GM12872 (cell line): Measurements from ENCODE around the gene CAMK1D.

Experiments used
- TF ChIP-seq, protein P1 (sequence below): IDR thresholded peaks from 3 replicates; pipeline ENCODE4 v1.5.1; 2011; ENCODE audit warnings: low read depth, mild to moderate bottlenecking, low read length, moderate library complexity; ENCODE audit not compliant: insufficient read depth

CAMK1D gene

DNA sequence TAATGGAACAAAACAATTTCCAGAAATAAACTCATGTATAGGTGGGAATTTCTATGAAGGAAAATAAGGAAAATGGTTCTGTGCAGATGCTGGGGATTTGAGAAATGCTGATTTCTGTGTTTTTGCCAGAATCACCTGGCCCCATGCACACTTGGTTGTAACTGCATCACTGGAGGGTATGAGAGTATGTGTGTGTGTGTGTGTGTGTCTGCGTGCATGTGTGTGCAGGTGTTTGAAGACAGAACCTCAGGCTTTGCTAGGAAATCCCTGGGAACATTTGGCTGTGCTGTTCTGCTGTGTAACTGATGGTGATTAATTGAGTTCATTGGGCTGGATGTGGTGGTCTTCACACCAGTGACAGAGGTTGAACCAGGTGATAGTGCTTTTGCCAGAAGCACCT is 141.6 kb downstream of the CAMK1D start:
- TF ChIP-seq, protein P1, sequence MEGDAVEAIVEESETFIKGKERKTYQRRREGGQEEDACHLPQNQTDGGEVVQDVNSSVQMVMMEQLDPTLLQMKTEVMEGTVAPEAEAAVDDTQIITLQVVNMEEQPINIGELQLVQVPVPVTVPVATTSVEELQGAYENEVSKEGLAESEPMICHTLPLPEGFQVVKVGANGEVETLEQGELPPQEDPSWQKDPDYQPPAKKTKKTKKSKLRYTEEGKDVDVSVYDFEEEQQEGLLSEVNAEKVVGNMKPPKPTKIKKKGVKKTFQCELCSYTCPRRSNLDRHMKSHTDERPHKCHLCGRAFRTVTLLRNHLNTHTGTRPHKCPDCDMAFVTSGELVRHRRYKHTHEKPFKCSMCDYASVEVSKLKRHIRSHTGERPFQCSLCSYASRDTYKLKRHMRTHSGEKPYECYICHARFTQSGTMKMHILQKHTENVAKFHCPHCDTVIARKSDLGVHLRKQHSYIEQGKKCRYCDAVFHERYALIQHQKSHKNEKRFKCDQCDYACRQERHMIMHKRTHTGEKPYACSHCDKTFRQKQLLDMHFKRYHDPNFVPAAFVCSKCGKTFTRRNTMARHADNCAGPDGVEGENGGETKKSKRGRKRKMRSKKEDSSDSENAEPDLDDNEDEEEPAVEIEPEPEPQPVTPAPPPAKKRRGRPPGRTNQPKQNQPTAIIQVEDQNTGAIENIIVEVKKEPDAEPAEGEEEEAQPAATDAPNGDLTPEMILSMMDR = no peak

DNA sequence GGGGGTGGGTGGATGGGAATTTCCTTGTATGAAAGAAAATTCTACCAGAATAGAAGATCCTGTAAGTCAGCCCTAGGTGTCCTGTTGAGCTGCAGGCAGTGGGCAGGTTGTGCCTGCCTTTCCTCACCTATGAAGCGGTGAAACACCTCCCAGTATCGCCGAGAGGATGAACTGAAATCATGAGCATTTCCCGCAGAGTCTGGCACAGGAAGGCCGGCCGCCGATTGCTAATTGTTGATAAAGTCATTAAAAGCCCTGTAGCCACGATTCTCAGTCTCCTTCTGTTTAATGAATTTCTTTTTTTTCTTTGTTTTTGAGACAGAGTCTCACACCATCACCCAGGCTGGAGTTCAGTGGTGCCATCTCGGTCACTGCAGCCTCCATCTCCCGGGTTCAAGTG is 142.1 kb downstream of the CAMK1D start:
- TF ChIP-seq, protein P1 = no peak

DNA sequence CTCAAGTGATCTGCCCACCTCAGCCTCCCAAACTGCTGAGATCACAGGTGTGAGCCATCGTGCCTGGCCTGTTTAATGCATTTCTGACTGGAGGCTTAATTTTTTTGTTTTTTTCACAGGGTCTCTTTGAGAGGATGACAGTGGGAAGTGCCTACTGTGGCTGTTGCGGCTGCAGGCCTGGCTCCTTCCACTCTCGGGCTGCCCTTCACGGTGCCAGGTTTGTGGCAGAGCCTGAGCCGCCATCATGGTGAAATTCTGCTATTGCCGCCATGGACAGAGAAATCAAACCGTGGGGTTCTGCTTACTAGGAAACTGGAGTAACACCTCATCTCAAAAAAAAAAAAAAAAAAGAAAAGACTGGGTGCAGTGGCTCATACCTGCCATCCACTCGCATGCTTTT is 142.7 kb downstream of the CAMK1D start:
- TF ChIP-seq, protein P1 = no peak

DNA sequence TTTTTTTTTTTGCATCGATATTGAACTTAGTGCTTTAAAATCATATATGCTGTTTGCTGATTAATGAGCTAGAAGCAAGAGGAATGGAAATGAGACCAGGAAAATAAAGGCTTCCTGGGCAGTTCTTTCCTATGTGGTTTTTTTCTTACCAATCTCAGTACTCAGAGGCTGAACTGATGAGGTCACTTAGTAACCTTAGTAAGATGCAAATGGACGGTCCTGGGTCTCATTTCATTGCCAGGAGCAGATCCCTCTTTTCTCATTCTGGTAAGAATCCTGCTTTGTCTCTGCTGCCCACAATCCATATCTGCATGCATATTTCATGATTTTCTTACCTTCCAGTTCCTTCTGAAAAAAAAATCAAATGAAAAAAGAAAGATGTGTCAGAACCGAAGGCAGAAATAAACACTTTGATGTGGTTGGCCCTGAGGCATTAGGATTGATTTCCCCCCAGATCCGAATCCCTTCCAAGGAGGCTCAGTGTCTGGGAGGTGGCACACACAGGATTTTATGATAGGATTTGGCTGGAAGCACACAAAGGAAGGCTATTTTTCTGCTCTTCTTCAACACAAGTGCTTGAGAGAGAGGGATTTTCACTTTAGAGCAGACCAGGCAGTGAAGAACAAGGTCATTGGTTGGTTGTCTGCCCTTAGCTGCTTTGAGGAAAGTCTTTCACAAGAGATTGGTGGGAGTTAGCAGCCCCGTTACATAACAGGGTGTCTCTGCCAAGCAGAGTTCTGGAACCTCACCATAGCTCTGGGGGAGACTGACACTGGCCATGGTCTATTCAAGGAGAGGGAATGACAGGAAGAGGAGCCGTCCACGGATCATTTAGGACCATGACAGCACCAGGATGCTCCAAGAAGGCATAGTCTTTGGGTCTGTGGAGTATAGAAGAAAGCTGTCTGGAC is 150.0 kb downstream of the CAMK1D start:
- TF ChIP-seq, protein P1 = no peak

DNA sequence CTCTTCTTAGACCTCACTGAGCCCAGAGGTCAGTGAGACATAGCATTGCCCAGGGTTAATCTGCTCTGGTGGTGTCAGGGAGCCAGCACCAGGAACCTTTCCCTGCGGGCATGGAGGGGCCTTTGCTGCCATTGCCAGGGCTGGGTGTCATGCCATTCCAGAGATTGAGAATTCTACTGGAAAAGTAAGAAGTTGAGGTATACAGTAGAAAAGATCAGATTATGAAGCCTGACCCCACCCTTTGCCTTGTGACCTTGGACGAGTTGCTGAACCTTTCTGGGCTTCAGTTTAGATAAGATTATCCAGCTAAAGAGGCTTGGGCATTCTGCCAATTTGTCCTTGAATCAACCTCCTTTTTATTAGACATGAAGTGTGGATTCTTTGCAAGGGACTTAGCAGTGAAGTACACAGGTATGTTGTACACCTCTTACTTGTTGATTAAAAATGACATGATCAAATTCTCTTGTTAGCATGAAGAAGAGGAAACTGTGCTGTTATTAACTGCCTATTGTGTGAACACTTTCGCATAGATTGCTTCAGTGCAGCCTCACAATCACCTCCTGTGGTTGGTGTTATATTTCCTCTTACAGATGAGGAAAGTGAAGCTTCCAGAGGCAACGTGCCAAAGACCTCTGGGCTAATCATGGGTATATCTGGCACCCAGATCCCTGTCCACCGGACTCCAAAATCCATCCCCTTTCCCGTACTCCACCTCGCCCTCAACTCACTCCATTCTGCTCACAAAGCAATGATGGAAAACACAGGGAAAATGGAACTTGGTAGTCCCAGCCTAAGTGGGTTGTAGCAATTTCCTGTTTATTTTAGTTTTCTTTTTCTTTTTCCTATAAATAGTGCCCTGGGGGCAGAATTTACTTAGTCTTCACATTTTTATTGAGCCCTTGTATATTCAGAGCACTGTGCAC is 151.3 kb downstream of the CAMK1D start:
- TF ChIP-seq, protein P1 = no peak

DNA sequence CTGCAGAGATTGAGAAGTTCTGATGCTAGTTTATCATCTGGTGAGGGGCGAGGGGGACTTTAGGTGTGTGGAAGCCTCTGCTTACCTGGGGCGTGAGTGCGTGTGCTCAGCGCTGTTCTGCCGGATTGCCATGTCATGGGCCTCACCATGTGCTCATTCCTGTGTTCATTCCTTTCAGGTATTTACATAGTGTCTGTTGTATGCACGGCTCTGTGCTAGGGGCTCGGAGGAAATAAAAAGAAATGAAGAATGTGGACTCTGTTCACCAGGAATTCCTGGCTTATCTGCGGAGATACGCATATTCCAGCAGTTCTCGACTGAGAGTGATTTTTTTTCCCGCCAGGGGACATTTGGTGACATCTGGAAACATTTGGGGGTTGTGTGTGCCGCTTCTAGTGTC is 152.0 kb downstream of the CAMK1D start:
- TF ChIP-seq, protein P1 = no peak
